Endothelial cell (in vitro differentiated cells): ENCODE measurements around the gene ACOXL. TPM values are rescaled to one million over a fixed set of nuclear protein-coding genes. Genes with fewer than 3 reads are reported as not detected.
"Not testable (repeated sequence)": the region's sequence is repeated elsewhere in the genome, so short reads cannot be mapped to it uniquely, and the experiment has no call there.

Experiments used
- DNase-seq: peaks from one replicate; pipeline ENCODE4 v3.0.0; 2021; ENCODE audit warnings: low spot score
- H3K27ac Mint-ChIP-seq: one replicate; pipeline ENCODE4 v1.8.0; 2021; ENCODE audit warnings: mixed read lengths, inconsistent platforms; ENCODE audit not compliant: unreplicated experiment
- H3K27me3 Mint-ChIP-seq: one replicate; pipeline ENCODE4 v1.8.0; 2021; ENCODE audit warnings: mild to moderate bottlenecking, moderate library complexity, mixed read lengths, inconsistent platforms; ENCODE audit not compliant: unreplicated experiment
- H3K36me3 Mint-ChIP-seq: one replicate; pipeline ENCODE4 v1.8.0; 2021; ENCODE audit warnings: mild to moderate bottlenecking, low read depth, mixed read lengths, inconsistent platforms; ENCODE audit not compliant: unreplicated experiment
- H3K4me1 Mint-ChIP-seq: one replicate; pipeline ENCODE4 v1.8.0; 2021; ENCODE audit warnings: mild to moderate bottlenecking, mixed read lengths, inconsistent platforms; ENCODE audit not compliant: unreplicated experiment
- H3K4me3 Mint-ChIP-seq: one replicate; pipeline ENCODE4 v1.8.0; 2021; ENCODE audit warnings: mild to moderate bottlenecking, mixed read lengths, inconsistent platforms; ENCODE audit not compliant: unreplicated experiment
- H3K9me3 Mint-ChIP-seq: one replicate; pipeline ENCODE4 v1.8.0; 2021; ENCODE audit warnings: mixed read lengths, inconsistent platforms; ENCODE audit not compliant: unreplicated experiment
- total RNA-seq: library from RNA; stranded (reverse); fragmentation: NEBNext Ultra II Directional; extraction: Animal tissue kit (Norgen Biotek cat#: 25700); gene quantifications from one replicate; pipeline ENCODE4 v1.2.1, GENCODE V29; 2021; ENCODE audit not compliant: unreplicated experiment
- TF ChIP-seq, protein P1 (sequence below): fragments of 200-600 bp; sonication (generic); IDR thresholded peaks from one replicate; pipeline ENCODE4 v1.5.0; 2021; ENCODE audit warnings: antibody characterized with exemption; ENCODE audit not compliant: unreplicated experiment

The ACOXL gene
- total RNA-seq, 1 donor from 2014 or later, result 0.44 TPM

DNA sequence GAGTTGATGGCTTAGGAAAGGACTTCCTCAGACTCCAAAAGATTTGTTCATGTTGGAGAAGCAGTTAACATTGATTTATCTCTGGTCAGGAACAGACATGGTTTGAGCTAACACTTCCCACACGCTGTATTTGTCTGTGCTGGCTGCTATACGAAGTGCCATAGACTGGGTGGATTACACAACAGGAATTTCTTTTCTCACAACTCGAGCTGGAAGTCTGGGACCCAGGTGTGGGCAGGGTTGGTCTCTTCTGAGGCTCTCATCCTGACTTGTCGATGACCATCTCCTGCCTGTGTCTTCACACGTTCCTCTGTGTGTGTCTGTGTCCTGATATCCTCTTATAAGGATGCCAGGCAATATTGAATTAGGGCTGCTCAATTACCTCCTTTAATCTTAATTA is 224.9 kb downstream of the ACOXL start:
- no peaks in the 10 kb centered on the region for H3K36me3 Mint-ChIP-seq
- DNase-seq, result no peak
- no peak overlapping the region for H3K27ac Mint-ChIP-seq
- peaks cover 8% of the 10 kb centered on the region for H3K27me3 Mint-ChIP-seq
- no peak overlapping the region for H3K4me3 Mint-ChIP-seq
- H3K4me1 Mint-ChIP-seq, result peaks cover 8% of the 10 kb centered on the region
- TF ChIP-seq, protein P1, sequence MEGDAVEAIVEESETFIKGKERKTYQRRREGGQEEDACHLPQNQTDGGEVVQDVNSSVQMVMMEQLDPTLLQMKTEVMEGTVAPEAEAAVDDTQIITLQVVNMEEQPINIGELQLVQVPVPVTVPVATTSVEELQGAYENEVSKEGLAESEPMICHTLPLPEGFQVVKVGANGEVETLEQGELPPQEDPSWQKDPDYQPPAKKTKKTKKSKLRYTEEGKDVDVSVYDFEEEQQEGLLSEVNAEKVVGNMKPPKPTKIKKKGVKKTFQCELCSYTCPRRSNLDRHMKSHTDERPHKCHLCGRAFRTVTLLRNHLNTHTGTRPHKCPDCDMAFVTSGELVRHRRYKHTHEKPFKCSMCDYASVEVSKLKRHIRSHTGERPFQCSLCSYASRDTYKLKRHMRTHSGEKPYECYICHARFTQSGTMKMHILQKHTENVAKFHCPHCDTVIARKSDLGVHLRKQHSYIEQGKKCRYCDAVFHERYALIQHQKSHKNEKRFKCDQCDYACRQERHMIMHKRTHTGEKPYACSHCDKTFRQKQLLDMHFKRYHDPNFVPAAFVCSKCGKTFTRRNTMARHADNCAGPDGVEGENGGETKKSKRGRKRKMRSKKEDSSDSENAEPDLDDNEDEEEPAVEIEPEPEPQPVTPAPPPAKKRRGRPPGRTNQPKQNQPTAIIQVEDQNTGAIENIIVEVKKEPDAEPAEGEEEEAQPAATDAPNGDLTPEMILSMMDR, result no peak
- H3K9me3 Mint-ChIP-seq, result no peaks in the 10 kb centered on the region

GRCh38 chr2:110958346-110959119 is 226.2 kb downstream of the ACOXL start:
- peaks cover 8% of the 10 kb centered on the region for H3K27me3 Mint-ChIP-seq
- no peaks in the 10 kb centered on the region for H3K36me3 Mint-ChIP-seq
- H3K4me3 Mint-ChIP-seq, result no peak overlapping the region
- TF ChIP-seq, protein P1, result no peak
- no peak for DNase-seq
- no peaks in the 10 kb centered on the region for H3K9me3 Mint-ChIP-seq
- H3K4me1 Mint-ChIP-seq, result peaks cover 8% of the 10 kb centered on the region
- no peak overlapping the region for H3K27ac Mint-ChIP-seq

- no peak for DNase-seq
- Mint-ChIP-seq H3K9me3 (no peaks in the 10 kb centered on the region), H3K4me3 (peak overlapping the region; percentile 13), H3K36me3 (no peaks in the 10 kb centered on the region), H3K4me1 (peaks cover 8% of the 10 kb centered on the region), H3K27me3 (peaks cover 8% of the 10 kb centered on the region), H3K27ac (no peak overlapping the region)
- TF ChIP-seq, protein P1, result no peak
Observed at GRCh38 chr2:110959198-110959597, 226.8 kb downstream of the ACOXL start.

GRCh38 chr2:110960281-110960680 is 227.9 kb downstream of the ACOXL start:
- peaks cover 7% of the 10 kb centered on the region for H3K27me3 Mint-ChIP-seq
- no peak overlapping the region for H3K4me3 Mint-ChIP-seq
- no peak for DNase-seq
- TF ChIP-seq, protein P1, result no peak
- no peaks in the 10 kb centered on the region for H3K9me3 Mint-ChIP-seq
- no peaks in the 10 kb centered on the region for H3K36me3 Mint-ChIP-seq
- H3K4me1 Mint-ChIP-seq, result peaks cover 8% of the 10 kb centered on the region
- H3K27ac Mint-ChIP-seq, result no peak overlapping the region

DNA sequence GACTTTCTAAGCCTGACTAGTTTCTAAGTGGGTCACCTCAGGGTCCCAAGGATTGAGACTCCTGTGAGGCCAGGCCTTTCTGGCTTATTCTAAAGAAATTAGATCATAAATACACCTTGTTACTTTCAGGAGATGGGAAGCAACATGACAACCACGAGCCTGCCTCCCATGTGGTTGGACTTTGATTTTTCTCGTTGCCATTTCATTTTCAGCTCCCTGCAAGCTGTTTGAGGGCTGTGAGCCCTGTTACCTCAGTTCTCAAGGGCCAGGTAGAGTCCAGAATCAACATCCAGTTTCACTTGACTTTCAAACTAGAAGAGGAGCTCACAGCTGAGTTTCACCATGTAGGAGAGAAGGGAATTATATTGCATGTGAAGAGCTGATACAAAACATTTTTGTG is 228.6 kb downstream of the ACOXL start:
- H3K9me3 Mint-ChIP-seq, result no peaks in the 10 kb centered on the region
- DNase-seq, result no peak
- H3K36me3 Mint-ChIP-seq, result no peaks in the 10 kb centered on the region
- peaks cover 12% of the 10 kb centered on the region for H3K4me1 Mint-ChIP-seq
- peaks cover 6% of the 10 kb centered on the region for H3K27me3 Mint-ChIP-seq
- TF ChIP-seq, protein P1, result no peak
- no peak overlapping the region for H3K27ac Mint-ChIP-seq
- no peak overlapping the region for H3K4me3 Mint-ChIP-seq

DNA sequence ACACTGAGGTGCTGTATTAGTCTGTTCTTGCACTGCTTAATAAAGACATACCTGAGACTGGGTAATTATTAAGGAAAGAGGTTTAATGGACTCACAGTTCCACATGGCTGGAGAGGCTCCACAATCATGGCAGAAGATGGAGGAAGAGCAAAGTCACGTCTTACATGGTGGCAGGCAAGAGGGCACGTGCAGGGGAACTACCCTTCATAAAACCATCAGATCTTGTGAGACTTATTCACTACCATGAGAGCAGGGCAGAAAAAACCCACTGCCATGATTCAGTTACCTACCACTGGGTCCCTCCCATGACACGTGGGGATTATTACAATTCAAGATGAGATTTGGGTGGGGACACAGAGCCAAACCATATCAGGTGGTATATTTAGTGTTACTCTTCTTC is 229.3 kb downstream of the ACOXL start:
- not testable (repeated sequence) for H3K36me3 Mint-ChIP-seq, H3K27me3 Mint-ChIP-seq, H3K27ac Mint-ChIP-seq, DNase-seq, H3K9me3 Mint-ChIP-seq, H3K4me3 Mint-ChIP-seq
- H3K4me1 Mint-ChIP-seq, result peaks cover 12% of the 10 kb centered on the region
